GM19452 (cell line): ENCODE results near the gene MED31.
"Not testable (repeated sequence)": the region's sequence is repeated elsewhere in the genome, so short reads cannot be mapped to it uniquely, and the experiment has no call there.

Experiments used
- ATAC-seq: cut with Tn5 transposase; IDR thresholded peaks from one replicate; pipeline ENCODE4 v1.9.1; 2021; ENCODE audit not compliant: unreplicated experiment

MED31 gene

DNA sequence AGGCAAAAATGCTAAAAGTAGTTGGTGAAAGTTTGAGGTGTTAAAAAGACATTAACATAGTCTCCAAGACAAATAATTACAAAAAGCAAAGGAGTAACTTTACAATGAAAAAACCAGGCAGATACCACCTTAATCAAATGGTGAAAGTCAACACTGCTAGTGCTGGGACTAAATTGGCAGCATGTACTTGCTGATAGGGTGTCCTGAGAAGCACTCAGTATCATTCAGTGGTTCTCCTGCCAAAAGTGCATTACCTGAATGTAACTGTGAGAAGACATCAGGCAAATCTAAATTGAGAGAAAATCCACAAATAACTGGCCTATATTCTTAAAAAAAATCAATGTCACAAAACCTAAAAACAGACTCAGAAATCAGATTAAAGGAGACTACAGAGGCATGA is 18.9 kb downstream of the MED31 start:
- no peak for ATAC-seq

DNA sequence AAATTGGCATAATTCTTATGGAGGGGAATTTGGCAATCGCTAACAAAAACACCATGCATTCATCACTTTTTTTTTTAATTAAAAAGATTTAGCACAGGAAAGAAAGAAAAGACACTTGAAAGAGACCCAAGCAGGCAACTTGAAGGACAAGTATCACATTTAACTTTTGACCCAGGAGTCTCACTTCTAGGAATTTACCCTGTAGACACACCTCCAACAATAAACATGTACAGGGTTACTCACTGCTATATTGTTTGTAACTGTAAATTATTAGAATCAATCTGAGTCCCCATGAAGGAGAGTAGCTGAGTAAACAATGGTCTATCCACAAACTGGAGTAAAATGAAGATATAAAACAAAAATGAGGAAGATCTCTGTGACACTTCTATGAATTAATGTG is 21.0 kb downstream of the MED31 start:
- ATAC-seq, result no peak

DNA sequence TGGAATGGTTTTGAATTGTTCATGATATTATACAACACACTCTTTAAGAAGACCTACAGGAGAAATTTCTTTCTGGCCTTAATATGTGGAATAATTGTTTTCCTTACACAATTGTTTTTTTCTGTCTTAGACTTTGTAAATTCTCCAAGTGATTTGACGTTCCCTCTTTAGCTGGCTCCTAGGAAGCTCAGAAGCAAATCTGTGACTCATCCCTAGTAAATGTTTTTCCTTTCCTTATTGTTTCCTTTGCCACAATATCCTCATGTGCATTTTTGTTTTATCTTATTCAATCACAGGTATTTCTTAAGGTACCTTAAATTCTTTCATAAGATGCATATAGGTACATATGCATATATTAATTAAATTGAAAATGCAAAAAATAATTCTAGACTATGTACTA is 24.4 kb downstream of the MED31 start:
- no peak for ATAC-seq

DNA sequence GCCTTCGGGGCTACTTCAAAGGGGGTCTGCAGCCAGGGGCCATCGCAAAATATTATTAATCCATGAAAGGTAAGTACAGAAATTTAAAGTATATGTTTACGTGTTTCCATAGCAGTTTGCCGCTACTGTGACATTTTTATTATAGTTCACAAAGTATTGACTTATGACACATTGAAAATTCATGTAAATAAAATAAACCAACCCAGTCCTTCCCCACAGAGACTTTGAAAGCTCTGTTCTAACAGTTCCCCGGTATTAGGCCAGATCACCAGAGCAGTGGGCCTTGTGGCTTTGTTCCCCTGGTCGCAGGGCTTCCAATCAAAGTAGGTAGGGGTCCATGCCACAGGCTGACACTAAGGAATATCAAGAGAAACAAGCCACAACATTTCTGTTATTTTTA is 24.8 kb downstream of the MED31 start:
- ATAC-seq, result no peak

DNA sequence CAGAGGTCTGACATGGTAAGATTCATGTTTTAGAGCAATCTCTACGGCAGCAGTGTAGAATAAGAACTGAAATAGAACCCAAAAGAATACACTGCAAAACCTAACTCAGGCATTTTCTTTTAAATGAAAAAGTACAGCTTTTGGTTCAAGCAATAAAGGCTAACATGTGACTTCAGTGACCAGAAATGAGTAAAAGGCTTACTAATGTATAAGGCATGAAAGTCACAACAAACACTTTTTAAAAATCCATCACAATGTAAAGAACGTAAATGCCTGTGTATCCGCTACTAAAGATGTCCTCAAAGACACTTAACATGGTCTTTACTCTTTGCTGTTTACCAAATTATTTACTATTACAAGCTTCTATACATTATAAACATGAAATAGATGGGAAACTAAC is 27.5 kb downstream of the MED31 start:
- no peak for ATAC-seq

DNA sequence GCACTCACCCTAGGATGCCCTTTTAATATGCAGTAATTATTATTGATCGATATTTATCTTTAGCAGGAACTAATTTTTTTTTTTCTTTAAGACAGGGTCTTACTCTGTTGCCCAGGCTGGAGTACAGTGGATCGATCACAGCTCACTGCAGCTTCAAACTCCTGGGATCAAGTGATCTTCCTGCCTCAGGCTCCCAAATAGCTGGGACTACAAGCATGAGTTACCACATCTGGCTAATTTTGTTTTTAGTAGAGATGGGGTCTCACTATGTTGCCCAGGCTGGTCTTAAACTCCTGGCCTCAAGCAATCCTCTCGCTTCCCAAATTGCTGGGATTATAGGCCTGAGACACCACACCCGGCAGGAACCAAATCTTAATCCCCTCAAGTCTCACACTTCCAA is 40.2 kb downstream of the MED31 start:
- ATAC-seq, result no peak

DNA sequence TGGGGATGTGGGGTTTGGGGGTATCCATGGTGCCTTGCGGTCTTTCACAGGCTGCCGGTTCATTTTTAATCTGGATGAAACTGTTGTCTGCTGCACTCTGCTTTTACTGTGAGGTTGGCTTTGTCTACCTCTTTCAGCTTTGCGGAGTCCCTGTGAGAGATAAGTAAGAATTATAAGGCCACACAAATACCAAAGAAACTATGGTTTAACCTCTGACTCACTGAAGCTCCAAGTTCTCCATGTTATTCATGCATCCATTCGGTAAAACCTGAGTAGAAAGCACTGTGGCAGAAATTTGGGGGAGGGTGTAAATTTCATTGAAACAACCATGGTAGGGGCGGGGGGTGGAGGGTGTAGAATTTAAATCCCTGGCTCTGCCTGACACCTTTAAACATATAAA is 41.4 kb downstream of the MED31 start:
- ATAC-seq, result no peak

DNA sequence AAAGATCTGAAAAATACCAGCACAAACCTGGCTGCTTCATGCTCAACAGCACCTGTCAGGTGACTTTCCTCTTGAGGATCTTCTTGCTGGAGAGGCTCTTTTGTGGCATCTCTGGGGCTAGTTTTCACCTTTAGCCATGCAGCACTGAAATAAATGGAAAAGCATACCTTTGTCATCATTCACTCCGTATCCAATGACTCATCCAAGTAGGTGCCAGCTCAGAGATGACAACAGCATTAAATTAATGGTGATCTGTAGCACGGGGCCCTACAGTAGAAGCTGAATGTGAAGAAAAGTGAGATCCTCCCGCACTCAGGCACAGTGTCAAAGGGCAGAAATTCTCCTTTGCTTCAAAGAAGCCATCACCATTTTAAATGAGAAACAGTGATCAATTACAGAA is 43.1 kb downstream of the MED31 start:
- no peak for ATAC-seq

DNA sequence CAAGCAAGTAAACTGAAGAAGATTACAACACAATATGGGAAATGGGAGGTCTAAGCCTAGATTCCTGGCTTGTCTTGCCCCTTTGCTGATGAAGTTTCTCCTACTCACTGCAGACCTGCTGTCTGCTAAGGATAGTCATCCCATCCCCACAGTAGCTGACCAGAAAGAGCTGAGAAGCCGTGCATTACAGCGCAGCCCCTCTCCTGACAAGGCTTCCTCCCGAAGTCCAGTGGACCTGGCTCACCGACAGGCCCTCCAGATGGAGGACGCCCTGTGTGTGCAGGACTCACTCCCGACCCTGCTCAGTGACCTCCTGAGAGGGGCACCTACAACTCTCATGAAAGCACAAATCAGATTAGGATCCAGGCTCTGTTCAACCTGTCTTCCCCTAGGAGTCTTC is 46.3 kb downstream of the MED31 start:
- no peak for ATAC-seq

DNA sequence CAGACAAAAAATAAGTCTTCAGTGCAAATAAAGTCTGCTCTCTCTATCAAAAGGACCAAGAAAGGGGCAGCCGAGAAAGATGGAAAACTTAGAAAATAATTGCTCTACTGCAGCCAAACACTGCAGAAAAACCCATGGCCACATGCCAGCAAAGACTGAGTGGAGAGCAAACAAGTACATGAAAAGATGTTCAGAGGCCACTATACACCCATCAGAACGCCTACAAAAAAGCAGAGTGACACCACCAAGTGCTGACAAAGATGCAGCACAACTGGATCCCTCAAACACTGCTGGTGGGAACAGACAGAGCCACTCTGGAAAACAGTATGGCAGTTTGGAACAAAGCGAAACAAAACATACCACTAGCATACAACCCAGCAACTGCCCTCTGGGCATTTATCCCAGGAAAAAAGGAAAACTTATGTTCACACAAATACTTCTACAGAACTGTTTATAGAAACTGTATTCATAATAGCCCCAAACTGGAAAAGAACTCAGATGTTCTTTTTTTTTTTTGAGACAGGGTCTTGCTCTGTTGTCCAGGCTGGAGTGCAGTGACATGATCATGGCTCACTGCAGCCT is 47.6 kb downstream of the MED31 start:
- ATAC-seq, result no peak

DNA sequence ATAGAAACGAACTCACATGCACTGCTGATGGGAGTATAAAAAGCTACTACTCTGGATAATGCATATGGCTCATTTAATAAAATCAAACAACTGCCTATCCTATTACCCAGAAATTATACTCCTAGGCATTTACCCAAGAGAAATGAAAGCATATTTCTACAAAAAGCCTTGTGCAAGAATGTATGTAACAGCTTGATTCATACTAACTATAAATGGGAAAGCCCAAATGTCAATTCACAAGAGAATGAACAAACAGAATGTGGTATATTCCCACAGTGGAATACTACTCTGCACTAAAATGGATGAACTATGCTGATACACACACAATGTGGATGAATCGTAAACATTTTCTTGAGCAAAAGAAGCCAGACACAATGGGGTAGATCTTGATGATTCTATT is 49.3 kb downstream of the MED31 start:
- ATAC-seq, result no peak

DNA sequence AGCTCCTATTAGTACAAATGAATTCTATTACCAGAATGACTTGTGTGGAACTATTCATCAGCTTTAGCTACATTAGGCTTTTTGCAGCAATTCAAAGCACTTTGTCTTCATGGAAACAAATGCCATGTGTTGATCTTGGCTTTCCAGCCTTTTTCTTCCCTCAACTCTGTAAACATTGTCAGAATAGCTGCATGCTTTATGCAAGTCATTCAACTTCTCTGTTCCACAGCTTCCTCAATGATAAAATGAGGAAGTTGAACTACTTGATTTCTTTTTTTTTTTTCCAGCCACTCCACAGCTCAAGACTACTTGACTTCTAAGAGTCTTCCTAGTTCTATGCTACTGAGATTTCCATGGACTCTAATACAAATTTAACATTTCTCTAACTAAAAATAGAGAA is 52.0 kb downstream of the MED31 start:
- ATAC-seq, result no peak

DNA sequence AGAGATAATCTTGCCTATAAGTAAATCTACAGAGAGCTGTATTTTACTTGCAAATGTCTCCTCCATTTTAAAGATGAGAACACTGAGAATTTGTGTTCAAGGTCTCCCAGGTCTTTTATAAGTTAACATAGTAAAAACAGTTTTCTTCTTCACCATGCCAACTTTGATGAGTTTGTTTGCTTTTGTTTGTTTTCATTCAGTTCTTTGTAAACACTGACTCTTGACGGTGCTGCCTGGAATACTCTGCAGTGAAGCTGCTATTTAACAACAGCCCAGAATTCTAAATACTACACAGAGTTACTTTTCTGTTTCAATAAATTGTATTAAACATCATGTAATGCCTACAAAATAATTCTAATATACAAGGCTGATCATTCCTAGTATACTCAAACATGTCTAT is 53.7 kb downstream of the MED31 start:
- no peak for ATAC-seq

DNA sequence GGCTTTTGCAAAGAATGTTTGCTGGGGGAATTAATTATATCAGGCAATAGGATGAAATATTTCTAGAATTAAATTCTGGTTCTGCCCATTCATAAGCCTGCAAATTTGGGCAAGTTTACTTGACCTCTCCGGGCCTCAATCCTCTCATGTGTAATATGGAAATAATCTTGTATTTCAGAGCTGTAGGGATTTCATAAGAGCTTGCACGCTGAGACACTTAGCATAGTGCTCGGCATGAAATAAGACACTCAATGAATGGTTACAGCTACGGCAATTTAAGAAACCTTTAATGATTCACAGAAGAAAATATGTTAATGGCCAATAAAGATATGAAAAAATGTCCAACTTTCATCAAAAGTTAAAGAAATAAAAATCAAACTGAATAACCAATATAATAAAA is 54.5 kb downstream of the MED31 start:
- no peak for ATAC-seq

DNA sequence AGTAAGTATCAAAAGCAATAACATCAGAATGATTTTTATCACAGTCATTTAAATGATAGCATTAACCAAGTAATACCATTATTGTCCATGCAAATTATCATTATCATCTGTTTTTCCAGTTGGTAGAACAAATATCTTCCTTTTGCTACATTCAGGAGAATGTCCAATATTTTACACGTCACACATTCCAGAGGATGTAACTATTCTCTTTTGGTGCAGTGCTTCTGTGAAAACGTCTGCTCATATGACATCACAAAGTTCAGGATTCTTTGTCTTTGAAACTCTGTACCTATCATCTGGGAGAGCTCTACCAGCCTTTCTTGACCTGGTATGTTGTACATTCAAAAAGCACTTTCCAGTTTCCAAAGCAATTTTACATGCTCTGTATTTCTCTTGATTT is 54.9 kb downstream of the MED31 start:
- ATAC-seq, result no peak

DNA sequence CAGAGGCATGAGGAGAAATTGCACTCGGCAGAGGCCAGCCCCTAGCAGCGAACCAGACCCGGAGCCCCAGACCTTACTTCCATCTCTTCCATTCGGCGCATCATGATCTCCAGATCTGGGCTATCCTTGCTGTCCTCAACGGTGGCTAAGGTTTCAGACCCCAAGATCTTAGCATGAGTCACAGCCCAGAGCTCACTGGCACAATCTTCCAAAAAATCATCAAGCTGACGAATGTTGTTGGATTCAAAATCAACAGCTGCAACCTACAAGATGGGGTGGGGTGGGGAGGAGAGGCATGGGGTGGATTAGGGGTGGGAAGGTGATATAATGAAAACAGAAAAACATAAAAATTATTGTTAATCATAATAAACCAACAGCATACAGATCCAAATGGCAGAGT is 55.3 kb downstream of the MED31 start:
- no peak for ATAC-seq

DNA sequence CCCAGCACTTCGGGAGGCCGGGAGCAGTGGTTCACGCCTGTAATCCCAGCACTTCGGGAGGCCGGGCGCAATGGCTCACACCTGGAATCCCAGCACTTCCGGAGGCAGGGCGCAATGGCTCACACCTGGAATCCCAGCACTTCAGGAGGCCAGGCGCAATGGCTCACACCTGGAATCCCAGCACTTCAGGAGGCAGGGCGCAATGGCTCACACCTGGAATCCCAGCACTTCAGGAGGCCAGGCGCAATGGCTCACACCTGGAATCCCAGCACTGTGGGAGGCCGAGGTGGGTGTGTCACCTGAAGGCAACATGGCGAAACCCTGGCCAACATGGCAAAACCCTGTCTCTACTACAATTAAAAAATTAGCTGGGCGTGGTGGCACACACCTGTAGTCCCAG is 58.0 kb downstream of the MED31 start:
- ATAC-seq, result not testable (repeated sequence)
